PFSK-1 (cell line): ENCODE results near the gene DACH1.

Experiments
- FOXP2 ChIP-seq: optimal IDR thresholded peaks from 2 replicates; pipeline ENCODE3; 2011; ENCODE audit warnings: borderline replicate concordance, control low read depth, inconsistent platforms; ENCODE audit not compliant: insufficient read depth; ENCODE audit errors: extremely low read length, extremely low read depth
- POLR2AphosphoS5 ChIP-seq: IDR thresholded peaks from 2 replicates; pipeline ENCODE4 v1.6.1; 2012; ENCODE audit warnings: low read depth, mild to moderate bottlenecking, control low read depth, low read length, moderate library complexity
- REST ChIP-seq, 2 experiments: IDR thresholded peaks; 2 replicates each; pipeline versions ENCODE4 v1.6.1 to v1.8.0; 2011 to 2012; ENCODE audit warnings: low read depth in 2 of 2, low read length in 2 of 2, control low read depth in 1 of 2, inconsistent platforms in 1 of 2, mild to moderate bottlenecking in 1 of 2, moderate library complexity in 1 of 2; ENCODE audit not compliant: insufficient read depth in 1 of 2
- TAF1 ChIP-seq: IDR thresholded peaks from 2 replicates; pipeline ENCODE4 v1.6.1; 2012; ENCODE audit warnings: low read length, control low read depth, borderline replicate concordance; ENCODE audit not compliant: insufficient read depth

- no peak for TF ChIP-seq TAF1
- no peak for TF ChIP-seq REST (IDR thresholded peaks at IDR 0.05; ENCODE audit: insufficient read depth in 1 of 2, low read depth in 2 of 2, low read length in 2 of 2)
- no peak for TF ChIP-seq FOXP2
- no peak for TF ChIP-seq POLR2AphosphoS5
Observed at GRCh38 chr13:71610876-71611275, 256.1 kb downstream of the DACH1 start.
